HG03469 (cell line): Measurements from ENCODE around the gene TAF11L6.
"Not testable (repeated sequence)": the region's sequence is repeated elsewhere in the genome, so short reads cannot be mapped to it uniquely, and the experiment has no call there.

ENCODE experiments used
- ATAC-seq: cut with Tn5 transposase; IDR thresholded peaks from one replicate; pipeline ENCODE4 v1.9.1; 2021; ENCODE audit warnings: mild to moderate bottlenecking, moderate library complexity, moderate number of reproducible peaks; ENCODE audit not compliant: unreplicated experiment

TAF11L6 gene

DNA sequence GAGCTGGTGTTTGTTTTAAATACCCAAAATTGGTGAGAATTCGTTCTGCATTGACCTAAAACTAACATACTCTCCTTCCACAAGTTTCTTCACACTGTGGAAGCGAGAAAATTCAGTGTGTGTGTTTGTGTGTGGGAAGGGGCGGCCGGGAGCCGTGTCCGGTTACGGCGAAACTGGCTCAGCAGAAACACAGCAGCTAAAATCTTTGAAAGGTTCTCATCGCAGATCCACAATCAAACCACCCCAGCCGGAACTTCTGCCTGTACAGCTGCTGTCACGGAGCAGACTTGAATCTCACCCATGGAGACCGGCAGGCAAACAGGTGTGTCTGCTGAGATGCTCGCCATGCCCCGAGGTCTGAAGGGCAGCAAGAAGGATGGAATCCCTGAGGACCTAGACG is at the start of gene TAF11L6:
TAF11L6 (plus strand) TSS at position 301 of the 400 bp plus-strand sequence.
- not testable (repeated sequence) for ATAC-seq

- ATAC-seq, result no peak
Measured at GRCh38 chr5:17481378-17481777, 47.1 kb upstream of the TAF11L6 start.

DNA sequence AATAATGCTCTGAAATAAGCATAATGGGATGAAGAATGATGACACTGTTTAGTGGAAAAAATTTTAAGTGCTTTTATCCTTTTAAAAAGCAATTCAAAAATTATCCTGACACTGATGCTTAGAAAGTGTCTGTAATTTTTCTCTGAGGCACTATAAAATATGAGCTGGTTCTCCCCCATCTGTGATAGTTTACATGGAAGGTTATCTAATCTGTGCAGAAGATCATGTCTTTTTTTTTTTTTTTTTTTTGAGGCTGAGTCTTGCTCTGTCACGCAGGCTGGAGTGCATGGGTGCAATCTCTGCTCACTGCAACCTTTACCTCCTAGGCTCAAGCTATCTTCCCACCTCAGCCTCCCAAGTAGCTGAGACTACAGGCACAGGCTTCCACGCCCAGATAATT is 45.7 kb upstream of the TAF11L6 start:
- ATAC-seq, result no peak

DNA sequence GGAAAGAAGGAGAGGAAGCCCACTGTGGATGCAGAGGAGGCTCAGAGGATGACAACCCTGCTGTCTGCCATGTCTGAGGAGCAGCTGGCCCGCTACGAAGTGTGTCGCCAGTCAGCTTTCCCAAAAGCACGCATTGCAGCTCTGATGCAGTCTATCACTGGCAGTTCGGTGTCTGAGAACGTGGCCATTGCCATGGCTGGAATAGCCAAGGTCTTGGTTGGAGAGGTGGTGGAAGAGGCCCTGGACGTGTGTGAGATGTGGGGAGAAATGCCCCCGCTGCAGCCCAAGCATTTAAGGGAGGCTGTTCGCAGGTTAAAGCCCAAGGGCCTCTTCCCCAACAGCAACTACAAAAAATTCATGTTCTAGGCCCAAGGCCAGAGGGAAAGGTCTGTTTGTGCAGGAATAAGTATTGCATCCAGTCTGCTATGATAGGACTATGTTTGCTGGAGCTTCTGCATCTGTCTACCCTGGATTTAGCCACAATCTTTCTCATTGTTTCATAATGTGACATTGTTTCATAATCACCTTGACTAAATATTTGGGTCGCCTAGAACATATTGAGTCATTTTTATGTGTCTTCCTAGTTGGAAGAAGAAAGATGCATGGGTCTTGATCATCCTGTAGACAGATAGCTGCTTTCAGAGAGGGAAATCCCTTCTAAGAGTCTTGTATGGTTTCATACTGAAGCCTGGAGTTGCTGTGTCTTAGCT is 41.9 kb upstream of the TAF11L6 start:
- not testable (repeated sequence) for ATAC-seq

GRCh38 chr5:17487174-17487512 is 41.3 kb upstream of the TAF11L6 start:
- ATAC-seq, result no peak

DNA sequence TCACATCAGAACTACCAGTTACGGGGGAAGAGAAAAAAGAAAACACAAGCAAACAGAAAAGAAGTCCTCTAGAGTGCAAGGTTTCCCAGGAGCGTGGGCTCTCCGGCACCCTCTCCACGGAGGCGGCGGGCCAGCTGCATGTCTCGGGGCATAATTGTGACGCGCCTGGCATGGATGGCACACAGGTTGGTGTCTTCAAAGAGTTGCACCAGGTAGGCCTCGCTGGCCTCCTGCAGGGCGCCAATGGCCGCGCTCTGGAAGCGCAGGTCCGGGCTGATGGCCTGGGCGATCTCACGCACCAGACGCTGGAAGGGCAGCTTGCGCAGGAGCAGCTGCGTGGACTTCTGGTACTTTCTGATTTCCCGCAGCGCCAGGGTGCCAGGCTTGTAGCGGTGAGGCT is 37.2 kb upstream of the TAF11L6 start:
- not testable (repeated sequence) for ATAC-seq

GRCh38 chr5:17492770-17493169 is 35.7 kb upstream of the TAF11L6 start:
- ATAC-seq, result no peak

DNA sequence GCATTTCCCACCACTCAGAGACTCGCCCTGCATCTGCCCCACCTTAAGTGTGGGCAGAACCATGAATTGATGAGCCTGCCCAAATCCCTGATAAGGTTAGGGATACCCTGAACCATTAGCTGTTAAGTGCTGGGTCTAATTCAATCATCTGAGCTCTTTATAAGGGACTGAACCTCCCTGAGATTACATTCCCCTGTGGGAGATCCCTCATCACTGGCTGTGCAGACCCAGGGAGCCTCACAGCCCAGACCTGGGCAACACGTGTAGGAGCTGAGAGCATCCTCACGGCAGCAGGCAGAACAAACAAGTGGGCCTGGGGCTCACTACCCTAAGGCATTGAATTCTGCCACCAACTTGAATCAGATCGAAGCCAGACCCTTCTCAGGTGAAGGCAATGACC is 31.0 kb upstream of the TAF11L6 start:
- no peak for ATAC-seq

DNA sequence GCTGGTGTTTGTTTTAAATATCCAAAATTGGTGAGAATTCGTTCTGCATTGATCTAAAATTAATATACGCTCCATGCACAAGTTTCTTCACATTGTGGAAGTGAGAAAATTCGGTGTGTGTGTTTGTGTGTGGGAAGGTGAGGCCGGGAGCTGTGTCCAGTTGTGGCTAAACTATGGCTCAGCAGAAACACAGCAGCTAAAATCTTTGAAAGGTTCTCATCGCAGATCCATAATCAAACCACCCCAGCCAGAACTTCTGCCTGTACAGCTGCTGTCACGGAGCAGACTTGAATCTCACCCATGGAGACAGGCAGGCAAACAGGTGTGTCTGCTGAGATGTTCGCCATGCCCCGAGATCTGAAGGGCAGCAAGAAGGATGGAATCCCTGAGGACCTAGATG is 30.5 kb upstream of the TAF11L6 start, which contains the start of gene TAF11L2:
TAF11L2 (plus strand) TSS at position 301 of the 400 bp plus-strand sequence.
- not testable (repeated sequence) for ATAC-seq

DNA sequence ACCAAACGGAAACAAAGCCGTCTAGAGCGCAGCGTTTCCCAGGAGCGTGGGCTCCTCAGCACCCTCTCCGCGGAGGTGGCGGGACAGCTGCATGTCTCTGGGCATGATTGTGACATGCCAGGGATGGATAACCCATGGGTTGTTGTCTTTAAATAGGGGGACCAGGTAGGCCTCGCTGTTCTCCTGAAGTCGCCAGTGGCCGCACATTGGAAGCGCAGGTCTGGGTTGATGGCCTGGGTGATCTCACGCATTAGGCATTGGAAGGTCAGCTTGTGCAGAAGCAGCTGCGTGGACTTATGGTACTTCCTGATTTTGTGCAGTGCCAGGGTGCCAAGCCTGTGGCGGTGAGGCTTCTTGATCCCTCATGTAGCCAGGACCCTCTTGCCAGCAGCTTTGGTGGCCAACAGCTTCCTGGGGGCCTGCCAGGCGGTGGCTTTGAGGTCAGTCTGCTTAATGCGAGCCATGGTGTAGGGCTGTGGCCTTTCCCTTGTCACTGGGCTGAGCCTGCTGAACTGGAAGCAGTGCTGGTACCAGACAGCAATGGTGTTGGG is 16.6 kb upstream of the TAF11L6 start:
- ATAC-seq, result no peak

- ATAC-seq, result not testable (repeated sequence)
Measured at GRCh38 chr5:17517526-17517925, 10.9 kb upstream of the TAF11L6 start.

- ATAC-seq, result not testable (repeated sequence)
Measured at GRCh38 chr5:17518067-17518466, 10.4 kb upstream of the TAF11L6 start, which contains the start of gene TAF11L3. Gene TAF11L3 (plus strand): TSS chr5:17518367.

GRCh38 chr5:17519508-17519907 is 9.0 kb upstream of the TAF11L6 start:
- ATAC-seq, result not testable (repeated sequence)

DNA sequence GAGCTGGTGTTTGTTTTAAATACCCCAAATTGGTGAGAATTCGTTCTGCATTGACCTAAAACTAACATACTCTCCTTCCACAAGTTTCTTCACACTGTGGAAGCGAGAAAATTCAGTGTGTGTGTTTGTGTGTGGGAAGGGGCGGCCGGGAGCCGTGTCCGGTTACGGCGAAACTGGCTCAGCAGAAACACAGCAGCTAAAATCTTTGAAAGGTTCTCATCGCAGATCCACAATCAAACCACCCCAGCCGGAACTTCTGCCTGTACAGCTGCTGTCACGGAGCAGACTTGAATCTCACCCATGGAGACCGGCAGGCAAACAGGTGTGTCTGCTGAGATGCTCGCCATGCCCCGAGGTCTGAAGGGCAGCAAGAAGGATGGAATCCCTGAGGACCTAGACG is 7.0 kb upstream of the TAF11L6 start, which contains the start of gene TAF11L4:
TAF11L4 (plus strand) TSS at position 301 of the 400 bp plus-strand sequence.
- not testable (repeated sequence) for ATAC-seq

GRCh38 chr5:17524935-17525334 is 3.5 kb upstream of the TAF11L6 start, which contains the start of gene TAF11L5:
Gene TAF11L5 (plus strand): TSS chr5:17525235.
- not testable (repeated sequence) for ATAC-seq

DNA sequence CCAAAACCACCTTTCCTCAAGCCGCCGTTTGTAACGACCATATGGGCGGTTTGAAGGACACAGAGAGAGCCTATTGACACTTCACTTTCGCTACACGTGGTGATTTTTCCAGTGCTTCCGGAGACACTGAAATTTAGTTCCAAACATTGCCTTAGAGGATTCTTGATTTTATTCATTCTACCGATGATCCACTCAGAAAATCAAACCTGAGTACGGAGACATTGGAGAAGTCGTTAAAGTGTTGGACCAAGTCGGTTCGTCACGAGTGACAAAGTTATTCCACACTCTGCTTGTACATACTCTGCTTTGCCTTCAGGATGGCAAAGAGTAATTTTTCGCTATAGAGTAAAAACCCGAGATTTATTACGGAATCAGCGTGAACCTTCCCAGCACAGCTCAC is 2.0 kb upstream of the TAF11L6 start:
- not testable (repeated sequence) for ATAC-seq
